Measurements from ENCODE around the gene TCF7L2.

The TCF7L2 gene

GRCh38 chr10:113076949-113077348 lies 126.9 kb downstream of the TCF7L2 start:
- in situ Hi-C loops (cut with MboI; ENCODE audit: low pct_unique_long_range_greater_than_20kb, low sequenced_read_pairs, unreplicated experiment), result no loop called here
- no peak for TF ChIP-seq CTCF (IDR thresholded peaks at IDR 0.05; ENCODE audit: extremely low read depth, insufficient read depth, missing control alignments)

GRCh38 chr10:113078282-113078907 lies 128.3 kb downstream of the TCF7L2 start:
- in situ Hi-C loops (cut with MboI; ENCODE audit: low pct_unique_long_range_greater_than_20kb, low sequenced_read_pairs, unreplicated experiment), result no loop called here
- no peak for DNase-seq (ENCODE audit: low spot score)
- TF ChIP-seq CTCF (IDR thresholded peaks at IDR 0.05; ENCODE audit: extremely low read depth, insufficient read depth, missing control alignments), result no peak

More at GRCh38 chr10:113076949-113077348, 126.9 kb downstream of the TCF7L2 start:
- no peak for DNase-seq (ENCODE audit: low spot score)

GRCh38 chr10:113080061-113080924 lies 130.2 kb downstream of the TCF7L2 start:
- in situ Hi-C loops (cut with MboI; ENCODE audit: low pct_unique_long_range_greater_than_20kb, low sequenced_read_pairs, unreplicated experiment), result no loop called here
- TF ChIP-seq CTCF (IDR thresholded peaks at IDR 0.05; ENCODE audit: extremely low read depth, insufficient read depth, missing control alignments), result no peak
- DNase-seq (ENCODE audit: low spot score), result no peak

- no peak for TF ChIP-seq CTCF (IDR thresholded peaks at IDR 0.05; ENCODE audit: extremely low read depth, insufficient read depth, missing control alignments)
- in situ Hi-C loops (cut with MboI; ENCODE audit: low pct_unique_long_range_greater_than_20kb, low sequenced_read_pairs, unreplicated experiment), result no loop called here
- DNase-seq (ENCODE audit: low spot score), result no peak
Measured at GRCh38 chr10:113080925-113081229, 130.8 kb downstream of the TCF7L2 start.

- DNase-seq (ENCODE audit: low spot score), result no peak
- TF ChIP-seq CTCF (IDR thresholded peaks at IDR 0.05; ENCODE audit: extremely low read depth, insufficient read depth, missing control alignments), result no peak
- in situ Hi-C loops (cut with MboI; ENCODE audit: low pct_unique_long_range_greater_than_20kb, low sequenced_read_pairs, unreplicated experiment), result no loop called here
Measured at GRCh38 chr10:113084031-113084430, 134.0 kb downstream of the TCF7L2 start.

GRCh38 chr10:113085776-113086175 lies 135.7 kb downstream of the TCF7L2 start:
- no peak for TF ChIP-seq CTCF (IDR thresholded peaks at IDR 0.05; ENCODE audit: extremely low read depth, insufficient read depth, missing control alignments)
- in situ Hi-C loops (cut with MboI; ENCODE audit: low pct_unique_long_range_greater_than_20kb, low sequenced_read_pairs, unreplicated experiment), result no loop called here
- no peak for DNase-seq (ENCODE audit: low spot score)

Data from GM13977 (cell line).